Measurements from ENCODE around the gene DAPK2. TPM values are rescaled to one million over a fixed set of nuclear protein-coding genes. Genes with fewer than 3 reads are reported as not detected.

DAPK2 gene
- total and polyA plus RNA-seq, 2 of the 13 experiments (the other 11 are each of a cell fraction or from before 2014, with no cell fraction given), result 0.33 to 0.63 TPM

DNA sequence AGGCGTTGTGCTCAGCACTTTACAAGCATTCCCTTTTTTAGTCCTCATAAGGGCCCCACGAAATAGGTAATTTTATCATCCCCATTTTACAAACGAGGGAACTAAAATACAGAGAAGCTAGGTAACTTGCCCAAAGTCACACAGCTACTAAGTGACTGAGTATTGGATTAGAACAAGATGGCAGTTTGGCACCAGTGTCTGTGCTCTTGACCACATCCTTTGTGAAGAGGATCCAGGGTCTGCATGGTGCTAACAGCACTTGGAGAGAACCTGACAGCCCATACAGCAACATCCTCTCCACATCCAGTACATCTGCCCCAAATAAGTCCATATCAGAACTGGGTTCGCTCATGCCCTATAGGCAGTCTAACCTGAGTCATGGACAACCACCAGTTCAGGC lies 21.8 kb upstream of the DAPK2 start:
- Histone ChIP-seq H3K4me1 (ENCODE audit: insufficient read depth, low read length) (peaks cover 48% of the 10 kb centered on the region), H3K4me3 (replicated peaks in 1 of 3; ENCODE audit: insufficient read depth in 1 of 3, low read depth in 2 of 3, low read length in 3 of 3) (no peak overlapping the region), H3K27me3 (ENCODE audit: control insufficient read depth in 1 of 2, insufficient read depth in 2 of 2, low read length in 2 of 2) (no peaks in the 10 kb centered on the region), H2AFZ (ENCODE audit: low read length) (no peak overlapping the region), H3K9me3 (ENCODE audit: low read length) (no peaks in the 10 kb centered on the region), H3K9ac (ENCODE audit: insufficient read depth, low read depth, low read length) (no peak overlapping the region), H3K36me3 (replicated peaks in 1 of 2; ENCODE audit: control insufficient read depth in 1 of 2, insufficient read depth in 2 of 2, low read length in 2 of 2) (peaks cover 3 to 4% of the 10 kb centered on the region in 2 experiments; a peak in 2 of 5 replicates), H4K20me1 (ENCODE audit: insufficient read depth, low read length) (no peaks in the 10 kb centered on the region), H3K27ac (ENCODE audit: extremely low read length, insufficient read depth, low read length) (no peak overlapping the region), H3K4me2 (ENCODE audit: low read depth, low read length) (no peak overlapping the region), H3K79me2 (ENCODE audit: insufficient read depth, low read length) (no peaks in the 10 kb centered on the region)
- DNase-seq (ENCODE audit: low spot score) (no peak), FAIRE-seq (no peak), ATAC-seq (no peak)
- ChIA-PET POLR2A (interaction anchor here (1.2 kb wide), 1 partner anchor 316 kb away, joined by 3 read pairs; no protein-coding TSS in a partner anchor), CTCF (ENCODE audit: low intra/inter-chr PET ratio, low total read pairs) (interaction anchor here (1.3 to 3.8 kb wide), 6 partner anchors 21 to 458 kb away, joined by 3 to 31 read pairs (median 4); no protein-coding TSS in a partner anchor)
- WGBS (ENCODE audit: low lambda C conversion rate), result 48% methylated on average over 4 of the region's 4 CpGs
- BruUV-seq (replicated peaks), result no TSS peak
- intact Hi-C loops (cut with micrococcal nuclease; ENCODE audit: unreplicated experiment) (loop anchor here (5.0 kb wide), 2 partner anchors 121 to 456 kb away; no protein-coding TSS in a partner anchor), in situ Hi-C loops (cut with HindIII; ENCODE audit: extremely low pct_ligation_motif_present, low pct_unique_long_range_greater_than_20kb) (loop anchor here (5.0 kb wide), 2 partner anchors 316 to 456 kb away; no protein-coding TSS in a partner anchor)
- TF ChIP-seq CEBPB (IDR thresholded peaks at IDR 0.05; ENCODE audit: borderline replicate concordance, low read depth, low read length) (no peak), CHCHD3 (CRISPR knock-in tag; IDR thresholded peaks at IDR 0.05) (no peak), FOXM1 (CRISPR knock-in tag; IDR thresholded peaks at IDR 0.05) (no peak), TOE1 (CRISPR knock-in tag; IDR thresholded peaks at IDR 0.05) (no peak), KDM4B (CRISPR knock-in tag; IDR thresholded peaks at IDR 0.05) (no peak), NFKBIZ (CRISPR knock-in tag; IDR thresholded peaks at IDR 0.05) (no peak), MAZ (IDR thresholded peaks at IDR 0.05; ENCODE audit: borderline replicate concordance, low read depth, low read length) (no peak), MAZ (CRISPR knock-in tag; IDR thresholded peaks at IDR 0.05; ENCODE audit: low read depth) (no peak), SP2 (CRISPR knock-in tag; IDR thresholded peaks at IDR 0.05) (no peak), MATR3 (CRISPR knock-in tag; IDR thresholded peaks at IDR 0.05) (no peak), TARDBP (CRISPR knock-in tag; IDR thresholded peaks at IDR 0.05) (no peak), ZBTB20 (CRISPR knock-in tag; IDR thresholded peaks at IDR 0.05; ENCODE audit: borderline replicate concordance, low read depth) (no peak)
- TF ChIP-seq, protein P1, sequence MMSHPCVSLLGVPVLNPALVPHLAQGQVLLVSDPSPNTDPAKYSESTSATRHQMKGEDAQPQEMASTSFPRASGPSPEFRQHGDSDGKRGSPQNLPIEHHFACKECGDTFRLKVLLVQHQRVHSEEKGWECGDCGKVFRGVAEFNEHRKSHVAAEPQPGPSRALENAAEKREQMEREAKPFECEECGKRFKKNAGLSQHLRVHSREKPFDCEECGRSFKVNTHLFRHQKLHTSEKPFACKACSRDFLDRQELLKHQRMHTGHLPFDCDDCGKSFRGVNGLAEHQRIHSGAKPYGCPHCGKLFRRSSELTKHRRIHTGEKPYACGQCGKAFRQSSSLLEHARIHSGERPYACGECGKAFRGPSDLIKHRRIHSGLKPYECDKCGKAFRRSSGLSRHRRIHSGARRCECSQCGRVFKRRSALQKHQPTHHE (CRISPR knock-in tag; IDR thresholded peaks at IDR 0.05; ENCODE audit: borderline replicate concordance), result no peak
- TF ChIP-seq, protein P2, sequence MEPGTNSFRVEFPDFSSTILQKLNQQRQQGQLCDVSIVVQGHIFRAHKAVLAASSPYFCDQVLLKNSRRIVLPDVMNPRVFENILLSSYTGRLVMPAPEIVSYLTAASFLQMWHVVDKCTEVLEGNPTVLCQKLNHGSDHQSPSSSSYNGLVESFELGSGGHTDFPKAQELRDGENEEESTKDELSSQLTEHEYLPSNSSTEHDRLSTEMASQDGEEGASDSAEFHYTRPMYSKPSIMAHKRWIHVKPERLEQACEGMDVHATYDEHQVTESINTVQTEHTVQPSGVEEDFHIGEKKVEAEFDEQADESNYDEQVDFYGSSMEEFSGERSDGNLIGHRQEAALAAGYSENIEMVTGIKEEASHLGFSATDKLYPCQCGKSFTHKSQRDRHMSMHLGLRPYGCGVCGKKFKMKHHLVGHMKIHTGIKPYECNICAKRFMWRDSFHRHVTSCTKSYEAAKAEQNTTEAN (CRISPR knock-in tag; conservative IDR thresholded peaks at IDR 0.05), result no peak
- TF ChIP-seq, protein P3, sequence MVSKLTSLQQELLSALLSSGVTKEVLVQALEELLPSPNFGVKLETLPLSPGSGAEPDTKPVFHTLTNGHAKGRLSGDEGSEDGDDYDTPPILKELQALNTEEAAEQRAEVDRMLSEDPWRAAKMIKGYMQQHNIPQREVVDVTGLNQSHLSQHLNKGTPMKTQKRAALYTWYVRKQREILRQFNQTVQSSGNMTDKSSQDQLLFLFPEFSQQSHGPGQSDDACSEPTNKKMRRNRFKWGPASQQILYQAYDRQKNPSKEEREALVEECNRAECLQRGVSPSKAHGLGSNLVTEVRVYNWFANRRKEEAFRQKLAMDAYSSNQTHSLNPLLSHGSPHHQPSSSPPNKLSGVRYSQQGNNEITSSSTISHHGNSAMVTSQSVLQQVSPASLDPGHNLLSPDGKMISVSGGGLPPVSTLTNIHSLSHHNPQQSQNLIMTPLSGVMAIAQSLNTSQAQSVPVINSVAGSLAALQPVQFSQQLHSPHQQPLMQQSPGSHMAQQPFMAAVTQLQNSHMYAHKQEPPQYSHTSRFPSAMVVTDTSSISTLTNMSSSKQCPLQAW (CRISPR knock-in tag; IDR thresholded peaks at IDR 0.05), result no peak

All from HepG2 (cell line).